ENCODE results near the gene PSMB5. TPM values are rescaled to one million over a fixed set of nuclear protein-coding genes. Genes with fewer than 3 reads are reported as not detected.

PSMB5 gene
- total RNA-seq, 1 donor from 2014 or later, result 92.8 TPM

DNA sequence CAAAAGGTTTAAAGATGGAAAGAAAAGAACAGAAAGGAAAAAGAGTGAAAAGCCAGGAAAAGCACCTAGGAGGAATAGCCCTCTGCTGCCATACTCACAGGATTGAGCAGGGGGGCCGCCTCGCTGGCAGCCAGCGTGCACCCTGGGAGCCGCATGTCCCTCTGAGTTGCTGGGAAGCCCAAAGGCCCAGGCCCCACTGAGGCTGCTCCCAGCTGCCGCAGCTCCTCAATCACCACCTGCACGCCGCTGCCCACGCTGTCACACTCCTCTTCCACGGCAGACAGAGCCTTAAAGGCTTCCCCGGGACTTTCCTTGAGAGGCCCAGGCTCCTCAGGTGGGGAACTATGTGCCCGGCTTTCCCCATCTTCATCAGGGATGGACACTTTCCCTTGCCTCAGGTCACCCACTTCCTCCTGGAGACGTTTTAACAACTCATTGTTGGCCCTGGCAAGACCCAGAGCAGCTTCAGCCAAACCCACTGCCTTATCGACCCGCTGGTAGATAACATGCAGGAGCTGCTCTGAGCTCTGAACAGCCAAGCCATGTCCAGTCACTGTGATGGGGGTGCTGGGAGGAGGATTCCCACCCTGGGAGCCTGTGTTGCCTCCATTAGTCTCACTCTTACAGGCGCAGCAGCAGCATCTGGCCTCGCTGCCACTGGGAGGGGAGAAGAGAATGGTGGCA lies 36.2 kb downstream of the PSMB5 start:
- Histone ChIP-seq H3K27me3 (no peaks in the 10 kb centered on the region), H3K4me3 (no peak overlapping the region), H3K9me3 (no peaks in the 10 kb centered on the region), H3K4me1 (peaks cover 10% of the 10 kb centered on the region), H3K27ac (no peak overlapping the region), H3K36me3 (no peaks in the 10 kb centered on the region)
- intact Hi-C loops (cut with DNase I), result no loop called here
- DNase-seq (ENCODE audit: extremely low spot score in 2 of 2), result no peak
- TF ChIP-seq POLR2AphosphoS5 (IDR thresholded peaks at IDR 0.05; ENCODE audit: insufficient read depth in 1 of 2, low read depth in 1 of 2) (no peak), POLR2A (IDR thresholded peaks at IDR 0.05) (no peak)
- TF ChIP-seq, protein P1, sequence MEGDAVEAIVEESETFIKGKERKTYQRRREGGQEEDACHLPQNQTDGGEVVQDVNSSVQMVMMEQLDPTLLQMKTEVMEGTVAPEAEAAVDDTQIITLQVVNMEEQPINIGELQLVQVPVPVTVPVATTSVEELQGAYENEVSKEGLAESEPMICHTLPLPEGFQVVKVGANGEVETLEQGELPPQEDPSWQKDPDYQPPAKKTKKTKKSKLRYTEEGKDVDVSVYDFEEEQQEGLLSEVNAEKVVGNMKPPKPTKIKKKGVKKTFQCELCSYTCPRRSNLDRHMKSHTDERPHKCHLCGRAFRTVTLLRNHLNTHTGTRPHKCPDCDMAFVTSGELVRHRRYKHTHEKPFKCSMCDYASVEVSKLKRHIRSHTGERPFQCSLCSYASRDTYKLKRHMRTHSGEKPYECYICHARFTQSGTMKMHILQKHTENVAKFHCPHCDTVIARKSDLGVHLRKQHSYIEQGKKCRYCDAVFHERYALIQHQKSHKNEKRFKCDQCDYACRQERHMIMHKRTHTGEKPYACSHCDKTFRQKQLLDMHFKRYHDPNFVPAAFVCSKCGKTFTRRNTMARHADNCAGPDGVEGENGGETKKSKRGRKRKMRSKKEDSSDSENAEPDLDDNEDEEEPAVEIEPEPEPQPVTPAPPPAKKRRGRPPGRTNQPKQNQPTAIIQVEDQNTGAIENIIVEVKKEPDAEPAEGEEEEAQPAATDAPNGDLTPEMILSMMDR (IDR thresholded peaks at IDR 0.05), result no peak

DNA sequence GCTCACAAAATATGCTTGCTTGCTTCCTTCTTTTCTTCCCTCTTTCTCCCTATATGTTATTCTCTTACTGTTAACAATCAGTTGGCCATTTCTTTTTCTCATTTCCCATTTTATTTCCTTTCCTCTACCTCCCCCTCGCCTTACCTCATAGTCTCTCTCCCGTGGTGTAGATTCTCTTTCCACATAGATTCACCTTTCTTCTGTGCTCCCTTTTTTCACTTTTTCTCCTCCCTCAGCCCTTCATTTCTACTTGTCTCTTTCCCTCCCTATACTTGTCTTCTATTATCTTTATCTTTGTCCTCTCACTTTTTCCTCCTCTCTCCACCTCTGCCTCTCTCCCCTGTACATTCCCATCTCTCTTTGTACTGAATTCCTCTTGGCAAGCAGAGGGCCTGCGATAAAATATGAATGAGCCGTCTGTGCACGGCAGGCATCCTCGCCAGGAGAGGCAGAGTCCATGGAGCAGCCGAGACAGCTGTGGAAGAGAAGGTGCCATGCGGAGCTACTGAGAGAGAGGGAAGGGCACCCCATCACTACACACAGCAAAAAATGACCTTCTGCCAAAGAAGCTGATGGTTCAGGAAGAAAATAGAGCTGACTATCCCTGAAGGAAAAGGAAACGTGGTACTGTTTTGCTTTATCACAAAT lies 36.9 kb downstream of the PSMB5 start:
- TF ChIP-seq POLR2AphosphoS5 (IDR thresholded peaks at IDR 0.05; ENCODE audit: insufficient read depth in 1 of 2, low read depth in 1 of 2) (no peak), POLR2A (IDR thresholded peaks at IDR 0.05) (no peak)
- TF ChIP-seq, protein P1 (IDR thresholded peaks at IDR 0.05), result no peak
- H3K4me1 ChIP-seq, result peaks cover 10% of the 10 kb centered on the region
- no peak overlapping the region for H3K4me3 ChIP-seq
- H3K27ac ChIP-seq, result no peak overlapping the region
- no peaks in the 10 kb centered on the region for H3K27me3 ChIP-seq
- intact Hi-C loops (cut with DNase I), result no loop called here
- H3K36me3 ChIP-seq, result no peaks in the 10 kb centered on the region
- no peak for DNase-seq (ENCODE audit: extremely low spot score in 2 of 2)
- H3K9me3 ChIP-seq, result no peaks in the 10 kb centered on the region

DNA sequence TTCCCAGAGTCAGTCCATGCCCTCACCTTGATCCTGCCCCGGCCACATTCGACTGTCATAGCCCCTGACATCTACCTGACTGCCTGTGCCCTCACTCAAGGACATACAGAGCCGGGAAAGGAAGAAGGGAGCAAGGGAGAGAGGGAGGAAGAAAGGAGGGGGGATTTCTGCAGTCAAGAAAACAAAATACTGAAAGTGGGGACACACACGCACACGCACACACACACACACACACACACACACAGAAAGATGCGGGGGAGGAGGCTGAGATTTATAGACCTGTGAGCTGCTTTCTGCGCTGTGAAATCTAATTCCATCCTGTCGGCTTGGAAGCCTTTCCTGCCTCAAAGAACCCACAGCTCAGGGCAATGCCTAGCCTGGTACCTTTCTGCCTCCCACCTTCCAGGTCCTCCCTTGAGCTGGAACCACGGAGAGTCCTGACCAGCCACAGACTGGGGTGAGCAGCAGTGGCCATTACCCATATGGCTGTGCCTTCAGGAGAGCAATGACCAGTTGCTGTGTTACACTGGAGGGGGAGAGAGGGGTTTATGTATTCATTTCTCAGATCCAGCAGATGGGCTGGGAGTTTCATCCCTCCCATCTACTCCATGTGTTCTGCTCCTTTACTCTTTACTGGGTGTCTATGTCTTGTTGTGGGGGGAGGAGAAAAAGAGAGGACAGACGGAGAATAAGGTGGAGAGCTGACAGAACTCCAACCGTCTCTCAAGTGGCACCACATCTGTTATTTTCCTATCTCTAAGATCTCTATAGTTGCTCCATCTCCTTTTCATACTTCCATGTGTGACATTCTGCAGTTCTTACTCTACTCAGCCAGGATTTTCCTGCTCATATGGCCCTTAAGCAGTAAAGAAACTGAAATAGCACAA lies 37.7 kb downstream of the PSMB5 start:
- peaks cover 10% of the 10 kb centered on the region for H3K4me1 ChIP-seq
- intact Hi-C loops (cut with DNase I), result no loop called here
- H3K27ac ChIP-seq, result no peak overlapping the region
- H3K4me3 ChIP-seq, result no peak overlapping the region
- H3K36me3 ChIP-seq, result no peaks in the 10 kb centered on the region
- DNase-seq (ENCODE audit: extremely low spot score in 2 of 2), result no peak
- H3K9me3 ChIP-seq, result no peaks in the 10 kb centered on the region
- H3K27me3 ChIP-seq, result no peaks in the 10 kb centered on the region
- TF ChIP-seq, protein P1 (IDR thresholded peaks at IDR 0.05), result no peak
- TF ChIP-seq POLR2AphosphoS5 (IDR thresholded peaks at IDR 0.05; ENCODE audit: insufficient read depth in 1 of 2, low read depth in 1 of 2) (no peak), POLR2A (IDR thresholded peaks at IDR 0.05) (no peak)

DNA sequence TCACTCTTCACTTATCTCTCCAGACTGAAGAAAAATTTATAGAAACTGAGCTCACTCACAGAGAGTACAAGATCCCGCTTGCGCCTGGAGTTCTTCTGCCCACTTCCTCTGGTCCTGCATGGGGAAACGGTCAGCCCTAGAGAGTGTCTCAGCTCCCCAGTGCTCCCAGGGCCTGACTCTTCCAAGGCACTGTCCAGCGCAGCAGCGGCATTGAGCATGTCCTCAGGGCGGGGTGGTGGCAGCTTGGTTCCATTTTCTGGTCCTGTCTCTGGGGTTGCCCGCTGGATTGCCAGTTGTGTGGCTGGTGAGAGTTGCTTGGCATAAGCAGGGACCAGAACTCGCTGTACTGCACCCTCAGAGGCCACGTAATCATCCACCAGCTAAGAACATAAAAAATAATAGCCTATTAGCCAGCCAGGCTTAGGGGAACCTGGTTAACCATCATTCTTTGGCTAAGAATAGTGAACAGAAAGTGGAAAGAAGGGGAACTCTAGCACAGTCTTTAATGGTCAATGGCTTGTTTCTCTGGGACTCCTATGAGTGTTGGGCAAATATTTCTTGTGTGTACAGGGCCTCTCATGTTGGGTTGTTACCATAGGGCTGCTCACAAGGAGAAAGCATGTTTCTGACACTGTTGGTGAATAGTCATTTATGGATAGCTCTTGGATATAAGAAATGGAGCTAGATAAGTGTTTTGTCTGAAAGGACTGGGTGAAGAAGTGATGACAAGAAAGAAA lies 38.6 kb downstream of the PSMB5 start:
- TF ChIP-seq POLR2A (IDR thresholded peaks at IDR 0.05), result no peak
- TF ChIP-seq POLR2AphosphoS5 (IDR thresholded peaks at IDR 0.05; ENCODE audit: insufficient read depth in 1 of 2, low read depth in 1 of 2), result no peak
- TF ChIP-seq, protein P1 (IDR thresholded peaks at IDR 0.05), result no peak
- H3K27me3 ChIP-seq, result no peaks in the 10 kb centered on the region

More for the DNA sequence above, 38.6 kb downstream of the PSMB5 start:
- DNase-seq (ENCODE audit: extremely low spot score in 2 of 2), result no peak
- Histone ChIP-seq H3K9me3 (no peaks in the 10 kb centered on the region), H3K4me3 (no peak overlapping the region), H3K36me3 (no peaks in the 10 kb centered on the region), H3K4me1 (peaks cover 10% of the 10 kb centered on the region), H3K27ac (no peak overlapping the region)
- intact Hi-C loops (cut with DNase I), result no loop called here
